Osteoblast (primary cell): Measurements from ENCODE around the gene CADPS. TPM values are rescaled to one million over a fixed set of nuclear protein-coding genes. Genes with fewer than 3 reads are reported as not detected.

Experiments
- DNase-seq: peaks from one replicate; pipeline ENCODE4 v3.0.0; 2011; ENCODE audit warnings: low spot score, mixed read lengths; ENCODE audit not compliant: insufficient read length; ENCODE audit errors: missing footprints
- H2AFZ ChIP-seq: 2 replicates; pipeline ENCODE4 v1.6.0; 2011; ENCODE audit warnings: mild to moderate bottlenecking, low read length
- H3K27ac ChIP-seq: 2 replicates; pipeline ENCODE4 v1.5.1; 2011; ENCODE audit warnings: mild to moderate bottlenecking, low read depth, low read length, moderate library complexity
- H3K27me3 ChIP-seq: 2 replicates; pipeline ENCODE4 v1.6.0; 2012; ENCODE audit warnings: mild to moderate bottlenecking, control low read depth, inconsistent platforms, low read length, moderate library complexity; ENCODE audit not compliant: insufficient read depth
- H3K36me3 ChIP-seq: 2 replicates; pipeline ENCODE4 v1.5.1; 2011; ENCODE audit warnings: mild to moderate bottlenecking, low read length, control low read depth, moderate library complexity; ENCODE audit not compliant: insufficient read depth
- H3K4me1 ChIP-seq: 2 replicates; pipeline ENCODE4 v1.5.1; 2011; ENCODE audit warnings: mild to moderate bottlenecking, low read length, control low read depth, moderate library complexity; ENCODE audit not compliant: insufficient read depth
- H3K4me2 ChIP-seq: 2 replicates; pipeline ENCODE4 v1.6.0; 2011; ENCODE audit warnings: mild to moderate bottlenecking, low read length; ENCODE audit not compliant: insufficient read depth
- H3K4me3 ChIP-seq: fragments of 200-600 bp; sonication (generic); 3 replicates; pipeline ENCODE4 v1.5.1; 2012; ENCODE audit warnings: mild to moderate bottlenecking, low read length, inconsistent platforms; ENCODE audit not compliant: insufficient read depth
- H3K79me2 ChIP-seq: 2 replicates; pipeline ENCODE4 v1.6.0; 2012; ENCODE audit warnings: mild to moderate bottlenecking, low read length, control low read depth, inconsistent platforms; ENCODE audit not compliant: insufficient read depth
- H3K9me3 ChIP-seq: 2 replicates; pipeline ENCODE4 v1.5.1; 2011; ENCODE audit warnings: low read depth, low read length, control low read depth
- H4K20me1 ChIP-seq: 2 replicates; pipeline ENCODE4 v1.6.0; 2012; ENCODE audit warnings: mild to moderate bottlenecking, low read length, control low read depth; ENCODE audit not compliant: insufficient read depth
- CTCF ChIP-seq: IDR thresholded peaks from 2 replicates; pipeline ENCODE4 v1.5.1; 2011; ENCODE audit warnings: mild to moderate bottlenecking, low read depth, low read length, moderate library complexity; ENCODE audit errors: extremely low read depth
- total RNA-seq: library from RNA; depleted of rRNA; stranded (reverse); fragments of >200 nt; gene quantifications from 2 replicates; pipeline ENCODE4 v1.2.3, GENCODE V29; 2012

Gene CADPS
- total RNA-seq, 1 donor = not detected

DNA sequence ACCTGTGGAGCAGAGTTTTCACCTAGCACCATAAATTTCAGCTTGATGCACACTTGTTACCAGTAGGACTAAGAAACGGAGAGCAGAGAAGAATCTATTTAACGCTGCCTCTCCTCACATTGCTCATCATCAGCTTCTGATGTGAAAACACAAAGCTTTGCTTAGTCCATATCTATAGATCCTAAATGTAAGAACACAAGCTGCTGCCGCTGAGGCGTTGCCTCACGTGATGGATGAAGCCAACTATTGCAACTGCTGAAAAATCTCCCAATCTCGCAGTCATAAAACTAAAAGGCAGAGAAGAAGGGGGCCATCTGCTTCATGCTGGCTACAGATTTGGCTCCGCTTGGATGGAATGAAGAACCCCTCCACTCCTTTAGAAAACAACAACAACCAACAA lies 42.7 kb downstream of the CADPS start:
- H3K36me3 ChIP-seq = no peaks in the 10 kb centered on the region
- no peak overlapping the region for H3K27ac ChIP-seq
- no peak for TF ChIP-seq CTCF
- no peak overlapping the region for H3K4me2 ChIP-seq
- H3K4me3 ChIP-seq = no peak overlapping the region
- no peaks in the 10 kb centered on the region for H3K9me3 ChIP-seq
- H3K27me3 ChIP-seq = no peaks in the 10 kb centered on the region
- no peaks in the 10 kb centered on the region for H3K79me2 ChIP-seq
- no peak for DNase-seq
- H3K4me1 ChIP-seq = no peaks in the 10 kb centered on the region
- no peak overlapping the region for H2AFZ ChIP-seq
- H4K20me1 ChIP-seq = no peaks in the 10 kb centered on the region

DNA sequence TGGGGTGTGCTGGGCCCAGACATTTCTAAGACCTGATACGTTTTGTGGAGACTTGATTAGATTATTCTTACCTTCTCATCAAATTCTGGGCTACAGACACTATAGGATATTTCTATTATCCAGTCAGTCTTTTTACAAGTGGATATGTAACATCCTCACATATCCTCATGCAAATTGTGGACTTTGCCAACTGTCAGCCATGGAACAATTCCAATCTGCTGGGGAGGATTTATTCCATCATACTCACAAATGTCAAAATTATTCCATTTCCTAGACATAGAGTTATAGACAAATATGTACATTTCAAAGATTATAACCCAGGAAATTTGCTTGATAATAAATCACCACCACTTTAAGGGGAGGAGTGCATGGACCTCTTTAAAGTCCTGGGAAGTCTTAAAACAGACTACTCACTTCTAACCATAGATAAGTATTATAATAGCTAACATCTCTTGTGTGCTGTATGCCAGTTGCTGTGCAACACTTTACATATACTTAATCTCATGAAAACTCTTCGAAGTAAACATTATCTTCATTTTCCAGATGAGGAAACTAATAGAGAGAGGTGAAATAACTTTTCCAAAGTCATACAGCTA lies 44.4 kb downstream of the CADPS start:
- Histone ChIP-seq H4K20me1 (no peaks in the 10 kb centered on the region), H3K27me3 (no peaks in the 10 kb centered on the region), H3K79me2 (no peaks in the 10 kb centered on the region), H3K4me1 (no peaks in the 10 kb centered on the region), H3K4me2 (no peak overlapping the region), H3K27ac (no peak overlapping the region), H3K36me3 (no peaks in the 10 kb centered on the region), H3K4me3 (no peak overlapping the region), H3K9me3 (no peaks in the 10 kb centered on the region), H2AFZ (no peak overlapping the region)
- no peak for TF ChIP-seq CTCF
- DNase-seq = no peak

GRCh38 chr3:62827550-62827949 lies 47.7 kb downstream of the CADPS start:
- Histone ChIP-seq H3K79me2 (no peaks in the 10 kb centered on the region), H3K27ac (no peak overlapping the region), H3K9me3 (no peaks in the 10 kb centered on the region), H3K4me1 (no peaks in the 10 kb centered on the region), H2AFZ (no peak overlapping the region), H3K4me3 (no peak overlapping the region), H3K27me3 (no peaks in the 10 kb centered on the region), H3K36me3 (no peaks in the 10 kb centered on the region), H4K20me1 (no peaks in the 10 kb centered on the region), H3K4me2 (no peak overlapping the region)
- DNase-seq = no peak
- TF ChIP-seq CTCF = no peak

DNA sequence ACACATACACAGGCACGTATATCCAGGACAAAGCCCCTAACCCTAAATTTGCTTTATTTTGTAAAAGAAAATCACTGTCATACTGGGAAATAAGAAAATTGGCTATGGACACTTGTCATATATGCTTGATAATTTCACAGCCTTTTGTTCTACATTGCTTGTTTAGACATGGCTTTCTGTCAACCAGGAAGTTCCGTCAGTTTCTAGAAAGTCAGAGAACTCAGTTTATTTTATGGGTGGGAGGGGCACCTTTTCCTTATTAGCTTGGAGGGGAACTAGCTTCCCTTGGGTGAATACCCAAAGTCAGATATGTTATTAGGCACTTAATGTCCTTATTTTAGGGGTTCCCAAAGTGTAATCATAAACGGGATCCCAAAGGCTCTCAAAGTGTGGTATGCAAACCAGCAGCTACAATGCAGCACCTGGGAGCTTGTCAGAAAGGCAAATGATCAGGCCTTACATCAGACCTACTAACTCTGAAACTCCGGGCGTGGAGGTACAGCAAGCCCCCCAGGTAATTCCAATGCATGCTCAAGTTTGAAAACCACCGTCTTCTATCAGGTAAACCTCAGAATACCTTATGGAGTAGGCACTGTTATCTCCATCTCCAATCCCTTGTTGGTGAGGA lies 50.1 kb downstream of the CADPS start:
- DNase-seq = no peak
- H3K4me2 ChIP-seq = no peak overlapping the region

More for the DNA sequence above, 50.1 kb downstream of the CADPS start:
- no peak for TF ChIP-seq CTCF
- Histone ChIP-seq H3K36me3 (no peaks in the 10 kb centered on the region), H3K27me3 (no peaks in the 10 kb centered on the region), H3K9me3 (no peaks in the 10 kb centered on the region), H4K20me1 (no peaks in the 10 kb centered on the region), H3K79me2 (no peaks in the 10 kb centered on the region), H3K4me3 (no peak overlapping the region), H3K27ac (no peak overlapping the region), H2AFZ (no peak overlapping the region), H3K4me1 (no peaks in the 10 kb centered on the region)
